ENCODE data around the gene CRTAC1. TPM values are rescaled to one million over a fixed set of nuclear protein-coding genes. Genes with fewer than 3 reads are reported as not detected.

Gene CRTAC1
- total RNA-seq, 1 donor from 2014 or later, result 0.30 TPM

DNA sequence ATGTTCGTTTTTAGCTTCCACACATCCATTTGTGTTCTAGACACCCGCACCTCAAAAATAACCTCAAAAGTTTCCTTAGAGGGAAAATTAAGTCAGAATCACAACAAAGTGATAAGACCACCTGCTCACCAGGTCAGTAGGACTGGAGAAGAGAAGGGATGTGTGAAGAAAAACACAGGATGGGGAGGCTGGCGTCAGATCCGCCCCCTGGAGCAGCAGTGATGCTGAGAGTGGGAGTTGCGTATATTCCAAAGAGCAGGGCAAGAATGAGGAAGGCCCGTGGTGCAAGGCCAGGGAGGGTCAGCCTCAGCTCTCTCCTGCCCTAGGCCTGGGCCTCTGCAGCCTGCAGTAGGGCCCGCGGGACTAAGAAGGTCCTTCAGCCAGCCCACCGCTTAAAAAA, 28.7 kb downstream of the CRTAC1 start:
- H3K27ac ChIP-seq, result no peak overlapping the region
- no peaks in the 10 kb centered on the region for H3K9me3 ChIP-seq (ENCODE audit: low read depth)
- H3K4me3 ChIP-seq, result no peak overlapping the region
- no peak overlapping the region for H2AFZ ChIP-seq (replicated peaks)
- H3K36me3 ChIP-seq, result no peaks in the 10 kb centered on the region
- peaks cover 3% of the 10 kb centered on the region for H4K20me1 ChIP-seq (ENCODE audit: low read depth)
- Mint-ChIP-seq H3K36me3 (no peaks in the 10 kb centered on the region), H3K4me1 (peaks cover 8% of the 10 kb centered on the region), H3K27me3 (ENCODE audit: insufficient read depth, low read depth) (no peaks in the 10 kb centered on the region), H3K27ac (no peak overlapping the region), H3K9me3 (peaks cover 3% of the 10 kb centered on the region), H3K4me3 (no peak overlapping the region)
- no peak overlapping the region for H3K9ac ChIP-seq
- DNase-seq (ENCODE audit: low spot score), result no peak
- H3K27me3 ChIP-seq, result peaks cover 14% of the 10 kb centered on the region
- H3F3A ChIP-seq (ENCODE audit: low read depth), result peaks cover 5% of the 10 kb centered on the region
- peaks cover 11% of the 10 kb centered on the region for H3K4me1 ChIP-seq
- no peak overlapping the region for H3K4me2 ChIP-seq
- H3K79me2 ChIP-seq (ENCODE audit: low read depth), result no peaks in the 10 kb centered on the region
- no peak for TF ChIP-seq EZH2phosphoT487 (IDR thresholded peaks at IDR 0.05)
- no peak for TF ChIP-seq EZH2 (IDR thresholded peaks at IDR 0.05)
- TF ChIP-seq, protein P1, sequence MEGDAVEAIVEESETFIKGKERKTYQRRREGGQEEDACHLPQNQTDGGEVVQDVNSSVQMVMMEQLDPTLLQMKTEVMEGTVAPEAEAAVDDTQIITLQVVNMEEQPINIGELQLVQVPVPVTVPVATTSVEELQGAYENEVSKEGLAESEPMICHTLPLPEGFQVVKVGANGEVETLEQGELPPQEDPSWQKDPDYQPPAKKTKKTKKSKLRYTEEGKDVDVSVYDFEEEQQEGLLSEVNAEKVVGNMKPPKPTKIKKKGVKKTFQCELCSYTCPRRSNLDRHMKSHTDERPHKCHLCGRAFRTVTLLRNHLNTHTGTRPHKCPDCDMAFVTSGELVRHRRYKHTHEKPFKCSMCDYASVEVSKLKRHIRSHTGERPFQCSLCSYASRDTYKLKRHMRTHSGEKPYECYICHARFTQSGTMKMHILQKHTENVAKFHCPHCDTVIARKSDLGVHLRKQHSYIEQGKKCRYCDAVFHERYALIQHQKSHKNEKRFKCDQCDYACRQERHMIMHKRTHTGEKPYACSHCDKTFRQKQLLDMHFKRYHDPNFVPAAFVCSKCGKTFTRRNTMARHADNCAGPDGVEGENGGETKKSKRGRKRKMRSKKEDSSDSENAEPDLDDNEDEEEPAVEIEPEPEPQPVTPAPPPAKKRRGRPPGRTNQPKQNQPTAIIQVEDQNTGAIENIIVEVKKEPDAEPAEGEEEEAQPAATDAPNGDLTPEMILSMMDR (IDR thresholded peaks at IDR 0.05), result no peak

DNA sequence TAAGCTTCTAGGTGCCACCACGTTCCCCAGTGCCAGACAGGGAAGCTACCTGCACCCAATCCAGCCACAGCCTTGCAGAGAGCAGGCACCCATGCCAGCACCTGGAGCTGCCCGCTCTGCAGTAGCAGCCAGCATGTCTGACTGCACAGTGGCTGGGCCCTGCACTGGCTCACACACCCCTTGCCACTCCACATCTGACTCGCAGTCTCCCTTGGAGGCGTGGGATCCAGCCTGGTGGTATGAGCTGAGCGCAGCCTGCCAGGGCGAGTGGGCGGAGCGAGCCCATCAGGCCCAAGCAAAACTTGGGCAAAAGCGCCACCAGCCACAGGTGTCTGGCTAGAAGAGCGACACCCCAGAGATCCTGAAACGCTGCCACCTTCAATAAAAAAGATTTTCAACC, 30.1 kb downstream of the CRTAC1 start:
- no peak overlapping the region for H3K4me3 ChIP-seq
- no peaks in the 10 kb centered on the region for H4K20me1 ChIP-seq (ENCODE audit: low read depth)
- H3K27ac ChIP-seq, result no peak overlapping the region
- H3K27ac Mint-ChIP-seq, result no peak overlapping the region
- no peak overlapping the region for H2AFZ ChIP-seq (replicated peaks)
- no peak overlapping the region for H3K9ac ChIP-seq
- no peaks in the 10 kb centered on the region for H3K4me1 ChIP-seq
- no peaks in the 10 kb centered on the region for H3K27me3 Mint-ChIP-seq (ENCODE audit: insufficient read depth, low read depth)
- no peaks in the 10 kb centered on the region for H3K36me3 ChIP-seq
- no peaks in the 10 kb centered on the region for H3K9me3 ChIP-seq (ENCODE audit: low read depth)
- no peak for TF ChIP-seq EZH2phosphoT487 (IDR thresholded peaks at IDR 0.05)
- TF ChIP-seq, protein P1 (IDR thresholded peaks at IDR 0.05), result no peak
- TF ChIP-seq EZH2 (IDR thresholded peaks at IDR 0.05), result no peak
- H3K9me3 Mint-ChIP-seq, result peaks cover 3% of the 10 kb centered on the region
- H3K27me3 ChIP-seq, result peaks cover 3% of the 10 kb centered on the region
- DNase-seq (ENCODE audit: low spot score), result no peak
- H3F3A ChIP-seq (ENCODE audit: low read depth), result no peaks in the 10 kb centered on the region
- no peaks in the 10 kb centered on the region for H3K79me2 ChIP-seq (ENCODE audit: low read depth)
- no peaks in the 10 kb centered on the region for H3K36me3 Mint-ChIP-seq
- H3K4me2 ChIP-seq, result no peak overlapping the region
- H3K4me1 Mint-ChIP-seq, result no peaks in the 10 kb centered on the region
- no peak overlapping the region for H3K4me3 Mint-ChIP-seq

DNA sequence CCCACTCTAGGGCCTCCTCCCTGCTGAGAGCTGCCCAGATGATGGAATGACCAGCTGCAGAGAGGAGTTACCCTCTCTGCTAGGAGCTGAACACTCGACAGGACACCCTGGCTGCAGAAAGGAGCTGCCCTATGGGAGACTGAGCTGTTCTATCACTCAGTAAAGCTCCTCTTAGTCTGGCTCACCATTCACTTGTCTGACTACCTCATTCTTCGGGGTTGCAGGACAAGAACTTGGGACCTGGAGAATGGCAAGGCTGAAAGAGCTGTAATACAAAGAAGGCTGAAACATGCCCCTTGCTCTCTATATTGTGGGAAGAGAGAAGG, 30.5 kb downstream of the CRTAC1 start:
- TF ChIP-seq EZH2phosphoT487 (IDR thresholded peaks at IDR 0.05), result no peak
- TF ChIP-seq, protein P1 (IDR thresholded peaks at IDR 0.05), result no peak
- TF ChIP-seq EZH2 (IDR thresholded peaks at IDR 0.05), result no peak
- Histone ChIP-seq H3K27me3 (peaks cover 6% of the 10 kb centered on the region), H3K79me2 (ENCODE audit: low read depth) (no peaks in the 10 kb centered on the region), H3K4me3 (no peak overlapping the region), H2AFZ (replicated peaks) (no peak overlapping the region), H3K36me3 (no peaks in the 10 kb centered on the region), H3F3A (ENCODE audit: low read depth) (no peaks in the 10 kb centered on the region), H3K4me1 (no peaks in the 10 kb centered on the region), H3K4me2 (no peak overlapping the region), H3K9ac (no peak overlapping the region), H4K20me1 (ENCODE audit: low read depth) (no peaks in the 10 kb centered on the region), H3K9me3 (ENCODE audit: low read depth) (no peaks in the 10 kb centered on the region), H3K27ac (no peak overlapping the region)
- Mint-ChIP-seq H3K36me3 (no peaks in the 10 kb centered on the region), H3K4me1 (no peaks in the 10 kb centered on the region), H3K27me3 (ENCODE audit: insufficient read depth, low read depth) (no peaks in the 10 kb centered on the region), H3K27ac (no peak overlapping the region), H3K9me3 (peaks cover 3% of the 10 kb centered on the region), H3K4me3 (no peak overlapping the region)
- DNase-seq (ENCODE audit: low spot score), result no peak
